HepG2 (cell line): ENCODE data around the gene DNAH8. TPM values are rescaled to one million over a fixed set of nuclear protein-coding genes. Genes with fewer than 3 reads are reported as not detected.
A peak's percentile ranks its signal among the peaks of the same experiment; 100 is the strongest.

Experiments used
- ATAC-seq: fragments of 200-7000 bp; cut with Tn5 transposase; 3 replicates; pipeline ENCODE4 v1.9.1; 2020; ENCODE audit warnings: mild to moderate bottlenecking, moderate library complexity
- BruUV-seq: library from RNA; stranded (reverse); fragments of 400-500 nt; replicated peaks from 2 replicates; lab custom pipeline; 2021; lab: Mats Ljungman, UMichigan
- CTCF ChIA-PET: fragments of 300-600 bp; formaldehyde crosslinking; extraction: SDS; loops from one replicate; lab custom pipeline; 2021; ENCODE audit warnings: low total read pairs, inconsistent platforms, low intra/inter-chr PET ratio; lab: Yijun Ruan, JAX
- POLR2A ChIA-PET: fragments of 350-600 bp; sonication (Branson Sonifier 250); formaldehyde crosslinking; loops from one replicate; lab custom pipeline; 2020; ENCODE audit warnings: antibody characterized with exemption, inconsistent platforms; lab: Yijun Ruan, JAX
- DNase-seq: peaks from one replicate; pipeline ENCODE4 v3.0.0-alpha.2; 2015; ENCODE audit warnings: low spot score
- FAIRE-seq: peaks from 3 replicates; lab custom pipeline; 2011; peaks lifted over from hg19 to GRCh38; lab: Jason Lieb, UNC
- H2AFZ ChIP-seq: one replicate; pipeline ENCODE4 v1.6.1; 2011; ENCODE audit warnings: low read length, inconsistent platforms
- H3K27ac ChIP-seq: fragments of 300-600 bp; 3 replicates; pipeline ENCODE4 v1.8.0; 2011; ENCODE audit warnings: mixed run types, mild to moderate bottlenecking, mixed read lengths, low read length, inconsistent platforms; ENCODE audit not compliant: insufficient read depth; ENCODE audit errors: extremely low read length
- H3K27me3 ChIP-seq, 2 experiments: fragments of 200-600 bp in 1 of 2; 2 replicates in 1 of 2; 3 replicates in 1 of 2; pipeline versions ENCODE4 v1.6.0 to v1.8.0; 2011; ENCODE audit warnings: low read length in 2 of 2, mild to moderate bottlenecking in 2 of 2, moderate library complexity in 2 of 2, inconsistent platforms in 1 of 2; ENCODE audit not compliant: insufficient read depth in 2 of 2, control insufficient read depth in 1 of 2
- H3K36me3 ChIP-seq, 2 experiments: fragments of 200-600 bp in 1 of 2; replicated peaks in 1 of 2; 2 replicates in 1 of 2; 3 replicates in 1 of 2; pipeline versions ENCODE4 v1.5.1 to v1.8.0; 2011; ENCODE audit warnings: low read length in 2 of 2, inconsistent platforms in 1 of 2; ENCODE audit not compliant: insufficient read depth in 2 of 2, control insufficient read depth in 1 of 2
- H3K4me1 ChIP-seq: 2 replicates; pipeline ENCODE4 v1.5.1; 2012; ENCODE audit warnings: low read length, inconsistent platforms; ENCODE audit not compliant: insufficient read depth
- H3K4me2 ChIP-seq: 2 replicates; pipeline ENCODE4 v1.6.0; 2011; ENCODE audit warnings: low read depth, low read length, inconsistent platforms
- H3K4me3 ChIP-seq, 3 experiments: fragments of 200-600 bp in 1 of 3; sonication (generic), shearing (Covaris generic) in 1 of 3; replicated peaks in 1 of 3; 2 replicates each; pipeline ENCODE4 v1.5.1; 2011 to 2016; ENCODE audit warnings: low read length in 3 of 3, inconsistent platforms in 2 of 3, low read depth in 2 of 3, mild to moderate bottlenecking in 2 of 3, control low read depth in 1 of 3, mixed read lengths in 1 of 3; ENCODE audit not compliant: insufficient read depth in 1 of 3
- H3K79me2 ChIP-seq: one replicate; pipeline ENCODE4 v1.6.1; 2011; ENCODE audit warnings: low read length, inconsistent platforms; ENCODE audit not compliant: insufficient read depth
- H3K9ac ChIP-seq: 2 replicates; pipeline ENCODE4 v1.6.0; 2011; ENCODE audit warnings: mild to moderate bottlenecking, low read depth, low read length, inconsistent platforms; ENCODE audit not compliant: insufficient read depth
- H3K9me3 ChIP-seq: 2 replicates; pipeline ENCODE4 v1.5.1; 2012; ENCODE audit warnings: mild to moderate bottlenecking, low read length
- H4K20me1 ChIP-seq: 2 replicates; pipeline ENCODE4 v1.6.0; 2011; ENCODE audit warnings: inconsistent platforms, mild to moderate bottlenecking, low read length, moderate library complexity; ENCODE audit not compliant: insufficient read depth
- ARHGAP35 ChIP-seq: sonication (generic); formaldehyde crosslinking; IDR thresholded peaks from 2 replicates; pipeline ENCODE4 v1.9.0; 2022; ENCODE audit warnings: mild to moderate bottlenecking, inconsistent platforms, moderate library complexity, missing genetic modification reagents, borderline replicate concordance
- HOXD1 ChIP-seq: sonication (generic); formaldehyde crosslinking; IDR thresholded peaks from 2 replicates; pipeline ENCODE4 v1.5.0; 2020; ENCODE audit warnings: missing genetic modification reagents
- KLF12 ChIP-seq: sonication (generic); formaldehyde crosslinking; IDR thresholded peaks from 2 replicates; pipeline ENCODE4 v1.4.0; 2020; ENCODE audit warnings: missing genetic modification reagents, borderline replicate concordance
- NR2F6 ChIP-seq, 2 experiments: IDR thresholded peaks; 2 replicates each; pipeline ENCODE4 v1.6.1; 2016; ENCODE audit warnings: antibody characterized with exemption in 1 of 2, mild to moderate bottlenecking in 1 of 2
- NR3C1 ChIP-seq: sonication (generic); formaldehyde crosslinking; IDR thresholded peaks from 2 replicates; pipeline ENCODE4 v1.4.0; 2020; ENCODE audit warnings: missing genetic modification reagents
- SIN3A ChIP-seq: IDR thresholded peaks from 2 replicates; pipeline ENCODE4 v1.6.1; 2011; ENCODE audit warnings: low read depth, mild to moderate bottlenecking, control low read depth, low read length, borderline replicate concordance
- ZBTB37 ChIP-seq: sonication (generic); formaldehyde crosslinking; IDR thresholded peaks from 2 replicates; pipeline ENCODE4 v1.4.0; 2020; ENCODE audit warnings: mild to moderate bottlenecking, missing genetic modification reagents
- ZFX ChIP-seq: sonication (generic); formaldehyde crosslinking; IDR thresholded peaks from 2 replicates; pipeline ENCODE4 v1.4.0; 2020; ENCODE audit warnings: mild to moderate bottlenecking, low read depth, missing genetic modification reagents, moderate library complexity
- ZNF230 ChIP-seq: sonication (generic); formaldehyde crosslinking; IDR thresholded peaks from 2 replicates; pipeline ENCODE4 v1.4.0; 2020; ENCODE audit warnings: mild to moderate bottlenecking, missing genetic modification reagents
- ZNF891 ChIP-seq: sonication (generic); formaldehyde crosslinking; IDR thresholded peaks from 2 replicates; pipeline ENCODE4 v1.5.0; 2020; ENCODE audit warnings: mild to moderate bottlenecking, missing genetic modification reagents
- WGBS: methylation state at CpG from one replicate; pipeline ENCODE4 v1.1.6; 2017; ENCODE audit warnings: low lambda C conversion rate; 5-methylcytosine and 5-hydroxymethylcytosine counted together
- in situ Hi-C: cut with HindIII; loops from 2 replicates; pipeline ENCODE4 v1.10.0; 2017; ENCODE audit warnings: low pct_unique_long_range_greater_than_20kb; ENCODE audit not compliant: extremely low pct_ligation_motif_present
- intact Hi-C: fragments of 100-400 bp; cut with micrococcal nuclease; formaldehyde crosslinking; loops from one replicate; pipeline ENCODE4 v1.10.0; 2022; ENCODE audit not compliant: unreplicated experiment
- polyA plus RNA-seq, 8 experiments: library from polyadenylated mRNA; depleted of rRNA in 3 of 8; stranded (reverse) in 7 of 8; unstranded in 1 of 8; fragments of >200 nt; fragmentation: Illumina TruSeq in 4 of 8; extraction: Trizol in 4 of 8; gene quantifications; 2 replicates each; pipeline versions ENCODE4 v1.2.1 to v1.2.3, GENCODE V29; 2011 to 2016; ENCODE audit warnings: low read depth in 4 of 8, missing spikeins in 1 of 8, mixed read lengths in 1 of 8; ENCODE audit not compliant: insufficient read depth in 1 of 8
- total RNA-seq, 5 experiments: library from RNA; depleted of rRNA; stranded (reverse); fragments of >200 nt; fragmentation: Illumina TruSeq; extraction: Trizol; gene quantifications; 2 replicates each; pipeline ENCODE4 v1.2.3, GENCODE V29; 2016; ENCODE audit warnings: low read depth in 1 of 5

Gene DNAH8
- total and polyA plus RNA-seq, 2 of the 13 experiments (the other 11 are each of a cell fraction or from before 2014, with no cell fraction given), result not detected

GRCh38 chr6:38673397-38674165 lies 41.5 kb upstream of the DNAH8 start:
- Histone ChIP-seq H3K36me3 (peaks cover 7 to 31% of the 10 kb centered on the region in 2 experiments; a peak in 4 of 5 replicates), H3K27me3 (no peaks in the 10 kb centered on the region), H3K79me2 (no peaks in the 10 kb centered on the region), H3K9ac (no peak overlapping the region), H3K9me3 (no peaks in the 10 kb centered on the region), H2AFZ (no peak overlapping the region)
- ATAC-seq, result no peak
- CTCF ChIA-PET, result no interaction called here
- in situ Hi-C loops, result no loop called here
- TF ChIP-seq KLF12 (CRISPR knock-in tag) (no peak), SIN3A (no peak), NR3C1 (CRISPR knock-in tag) (no peak), ZFX (CRISPR knock-in tag) (no peak)
- TF ChIP-seq, all 625 proteins: peak for 0
- POLR2A ChIA-PET, result no interaction called here
- Histone ChIP-seq H3K27ac (no peak overlapping the region), H3K4me3 (no peak overlapping the region), H3K4me2 (no peak overlapping the region), H4K20me1 (no peaks in the 10 kb centered on the region), H3K4me1 (no peaks in the 10 kb centered on the region)
- FAIRE-seq (no peak), DNase-seq (no peak)
- 88% methylated on average over 9 of the region's 9 CpGs for WGBS
- no TSS peak for BruUV-seq
- intact Hi-C loops, result loop anchor here (5.0 kb wide), 1 partner anchor 181 kb away; no protein-coding TSS in a partner anchor

GRCh38 chr6:38676236-38676973 lies 38.7 kb upstream of the DNAH8 start:
- Histone ChIP-seq H3K36me3 (peaks cover 10 to 44% of the 10 kb centered on the region in 2 experiments), H3K27me3 (no peaks in the 10 kb centered on the region), H3K79me2 (no peaks in the 10 kb centered on the region), H3K4me2 (no peak overlapping the region), H3K4me3 (no peak overlapping the region), H3K4me1 (no peaks in the 10 kb centered on the region), H4K20me1 (no peaks in the 10 kb centered on the region), H2AFZ (no peak overlapping the region), H3K9ac (no peak overlapping the region), H3K27ac (no peak overlapping the region), H3K9me3 (no peaks in the 10 kb centered on the region)
- ATAC-seq (no peak), DNase-seq (no peak), FAIRE-seq (no peak)
- intact Hi-C loops, result no loop called here
- TSS peak; percentile 51 for BruUV-seq
- WGBS, result 99% methylated on average over 2 of the region's 2 CpGs
- ChIA-PET CTCF (no interaction called here), POLR2A (no interaction called here)
- in situ Hi-C loops, result no loop called here
- TF ChIP-seq ZNF891 (CRISPR knock-in tag), result no peak
- no peak for TF ChIP-seq ARHGAP35
- TF ChIP-seq ZBTB37 (CRISPR knock-in tag), result no peak
- no peak for TF ChIP-seq HOXD1 (CRISPR knock-in tag)
- TF ChIP-seq NR2F6 (IDR thresholded peaks at IDR 0.05), result no peak
- no peak for TF ChIP-seq NR2F6 (CRISPR knock-in tag; IDR thresholded peaks at IDR 0.05)
- TF ChIP-seq ZNF230 (CRISPR knock-in tag), result no peak
